Measurements from ENCODE around the gene FERMT2.

DNA sequence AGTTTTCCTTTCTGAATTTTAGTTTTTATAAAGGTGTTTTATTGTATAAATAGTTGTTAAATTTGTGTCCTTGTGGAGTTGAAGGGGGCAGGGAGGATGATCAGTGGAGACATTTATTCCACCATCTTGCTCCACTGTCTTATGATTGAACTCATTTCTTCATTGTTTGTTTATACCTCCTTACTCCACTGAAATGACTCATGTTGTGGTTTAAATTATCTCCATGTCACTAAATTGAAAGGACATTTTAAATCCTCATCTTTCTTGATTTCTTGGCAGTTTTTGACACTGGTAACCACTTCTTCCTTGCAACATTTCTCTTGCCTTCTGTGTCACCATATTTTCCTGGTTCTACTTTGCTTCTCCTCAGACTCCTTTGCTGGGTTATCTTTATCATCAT is 23.6 kb upstream of the FERMT2 start:
- TF ChIP-seq, protein P1, sequence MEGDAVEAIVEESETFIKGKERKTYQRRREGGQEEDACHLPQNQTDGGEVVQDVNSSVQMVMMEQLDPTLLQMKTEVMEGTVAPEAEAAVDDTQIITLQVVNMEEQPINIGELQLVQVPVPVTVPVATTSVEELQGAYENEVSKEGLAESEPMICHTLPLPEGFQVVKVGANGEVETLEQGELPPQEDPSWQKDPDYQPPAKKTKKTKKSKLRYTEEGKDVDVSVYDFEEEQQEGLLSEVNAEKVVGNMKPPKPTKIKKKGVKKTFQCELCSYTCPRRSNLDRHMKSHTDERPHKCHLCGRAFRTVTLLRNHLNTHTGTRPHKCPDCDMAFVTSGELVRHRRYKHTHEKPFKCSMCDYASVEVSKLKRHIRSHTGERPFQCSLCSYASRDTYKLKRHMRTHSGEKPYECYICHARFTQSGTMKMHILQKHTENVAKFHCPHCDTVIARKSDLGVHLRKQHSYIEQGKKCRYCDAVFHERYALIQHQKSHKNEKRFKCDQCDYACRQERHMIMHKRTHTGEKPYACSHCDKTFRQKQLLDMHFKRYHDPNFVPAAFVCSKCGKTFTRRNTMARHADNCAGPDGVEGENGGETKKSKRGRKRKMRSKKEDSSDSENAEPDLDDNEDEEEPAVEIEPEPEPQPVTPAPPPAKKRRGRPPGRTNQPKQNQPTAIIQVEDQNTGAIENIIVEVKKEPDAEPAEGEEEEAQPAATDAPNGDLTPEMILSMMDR (IDR thresholded peaks at IDR 0.05): no peak
- no peak for TF ChIP-seq POLR2A (IDR thresholded peaks at IDR 0.05)
- TF ChIP-seq POLR2AphosphoS5 (IDR thresholded peaks at IDR 0.05): no peak
